CD4-positive, alpha-beta T cell (primary cell): ENCODE results near the gene DNASE1L3. TPM values are rescaled to one million over a fixed set of nuclear protein-coding genes. Genes with fewer than 3 reads are reported as not detected.

Experiments
- ATAC-seq: fragments of 200-7000 bp; cut with Tn5 transposase; one replicate; pipeline ENCODE4 v1.10.0; 2022; ENCODE audit warnings: mild to moderate bottlenecking; ENCODE audit not compliant: poor library complexity
- CTCF ChIA-PET: fragments of 350-600 bp; sonication (Branson Sonifier 250); formaldehyde crosslinking; loops from one replicate; lab custom pipeline; 2021; ENCODE audit warnings: antibody characterized with exemption, inconsistent platforms; lab: Charles Lee
- POLR2A ChIA-PET: fragments of 350-600 bp; sonication (Branson Sonifier 250); formaldehyde crosslinking; loops from one replicate; lab custom pipeline; 2021; ENCODE audit warnings: antibody characterized with exemption, inconsistent platforms; lab: Charles Lee
- DNase-seq, 14 experiments: peaks; one replicate each; pipeline ENCODE4 v3.0.0-alpha.2; 2013 to 2020; ENCODE audit warnings: mixed read lengths in 2 of 14
- H3K27ac ChIP-seq, 2 donors: one replicate each; pipeline versions ENCODE4 v1.5.1 to v1.7.0; 2013; ENCODE audit warnings: low read length in 2 of 2, low read depth in 1 of 2, mild to moderate bottlenecking in 1 of 2
- H3K27me3 ChIP-seq, 2 experiments: 1 replicate in 1 of 2; 2 replicates in 1 of 2; pipeline versions ENCODE4 v1.6.1 to v1.7.0; 2013; ENCODE audit warnings: low read length in 2 of 2, control low read depth in 1 of 2, mild to moderate bottlenecking in 1 of 2, moderate library complexity in 1 of 2; ENCODE audit not compliant: insufficient read depth in 2 of 2, control insufficient read depth in 1 of 2
- H3K36me3 ChIP-seq: one replicate; pipeline ENCODE4 v1.6.1; 2013; ENCODE audit warnings: low read length, control low read depth; ENCODE audit not compliant: insufficient read depth
- H3K4me1 ChIP-seq: one replicate; pipeline ENCODE4 v1.6.1; 2013; ENCODE audit warnings: low read length, control low read depth; ENCODE audit not compliant: insufficient read depth
- H3K4me3 ChIP-seq: one replicate; pipeline ENCODE4 v1.5.1; 2013; ENCODE audit warnings: mild to moderate bottlenecking, low read length, moderate library complexity
- H3K9me3 ChIP-seq, 2 experiments: 1 replicate in 1 of 2; 2 replicates in 1 of 2; pipeline versions ENCODE4 v1.6.1 to v1.7.0; 2013; ENCODE audit warnings: low read length in 2 of 2, mild to moderate bottlenecking in 2 of 2, control low read depth in 1 of 2, moderate library complexity in 1 of 2; ENCODE audit not compliant: control insufficient read depth in 1 of 2, insufficient read depth in 1 of 2
- H3K27ac Mint-ChIP-seq: one replicate; pipeline ENCODE4 v1.8.0; 2020; ENCODE audit warnings: mixed read lengths
- H3K27me3 Mint-ChIP-seq: one replicate; pipeline ENCODE4 v1.8.0; 2021; ENCODE audit warnings: mixed read lengths
- H3K36me3 Mint-ChIP-seq: one replicate; pipeline ENCODE4 v1.8.0; 2021; ENCODE audit warnings: low read depth, mixed read lengths
- H3K4me1 Mint-ChIP-seq: one replicate; pipeline ENCODE4 v1.8.0; 2021; ENCODE audit warnings: low read depth, mixed read lengths
- H3K4me3 Mint-ChIP-seq: one replicate; pipeline ENCODE4 v1.8.0; 2020; ENCODE audit warnings: mild to moderate bottlenecking, mixed read lengths
- H3K9me3 Mint-ChIP-seq: one replicate; pipeline ENCODE4 v1.8.0; 2020; ENCODE audit warnings: mixed read lengths
- intact Hi-C, 2 experiments: fragments of 100-400 bp; cut with DNase I in 1 of 2; cut with micrococcal nuclease in 1 of 2; formaldehyde crosslinking; loops; one replicate each; pipeline versions ENCODE4 v1.15.1 to v1.9.0; 2023 to 2025; cut with DNase I, micrococcal nuclease
- total RNA-seq, 174 experiments: library from RNA in 2 of 174; stranded (reverse) in 2 of 174; gene quantifications; one replicate each; pipeline ENCODE4 v1.2.3 and lab custom pipeline; 2021 to 2026
- TF ChIP-seq, protein P1 (sequence below): fragments of 200-600 bp; IDR thresholded peaks from one replicate; pipeline ENCODE4 v1.8.0; 2022; ENCODE audit warnings: antibody characterized with exemption, mild to moderate bottlenecking

The DNASE1L3 gene
- total RNA-seq, 2 experiments from 2014 or later = 0.53 to 0.80 TPM

GRCh38 chr3:58153371-58153770 is 57.4 kb downstream of the DNASE1L3 start:
- no peak for ATAC-seq
- Mint-ChIP-seq H3K9me3 (no peaks in the 10 kb centered on the region), H3K4me3 (no peak overlapping the region), H3K27ac (no peak overlapping the region), H3K4me1 (no peaks in the 10 kb centered on the region), H3K27me3 (no peaks in the 10 kb centered on the region), H3K36me3 (peaks cover 94% of the 10 kb centered on the region)
- H3K4me1 ChIP-seq = no peaks in the 10 kb centered on the region
- TF ChIP-seq, protein P1, sequence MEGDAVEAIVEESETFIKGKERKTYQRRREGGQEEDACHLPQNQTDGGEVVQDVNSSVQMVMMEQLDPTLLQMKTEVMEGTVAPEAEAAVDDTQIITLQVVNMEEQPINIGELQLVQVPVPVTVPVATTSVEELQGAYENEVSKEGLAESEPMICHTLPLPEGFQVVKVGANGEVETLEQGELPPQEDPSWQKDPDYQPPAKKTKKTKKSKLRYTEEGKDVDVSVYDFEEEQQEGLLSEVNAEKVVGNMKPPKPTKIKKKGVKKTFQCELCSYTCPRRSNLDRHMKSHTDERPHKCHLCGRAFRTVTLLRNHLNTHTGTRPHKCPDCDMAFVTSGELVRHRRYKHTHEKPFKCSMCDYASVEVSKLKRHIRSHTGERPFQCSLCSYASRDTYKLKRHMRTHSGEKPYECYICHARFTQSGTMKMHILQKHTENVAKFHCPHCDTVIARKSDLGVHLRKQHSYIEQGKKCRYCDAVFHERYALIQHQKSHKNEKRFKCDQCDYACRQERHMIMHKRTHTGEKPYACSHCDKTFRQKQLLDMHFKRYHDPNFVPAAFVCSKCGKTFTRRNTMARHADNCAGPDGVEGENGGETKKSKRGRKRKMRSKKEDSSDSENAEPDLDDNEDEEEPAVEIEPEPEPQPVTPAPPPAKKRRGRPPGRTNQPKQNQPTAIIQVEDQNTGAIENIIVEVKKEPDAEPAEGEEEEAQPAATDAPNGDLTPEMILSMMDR = no peak
- no peak overlapping the region for H3K27ac ChIP-seq
- CTCF ChIA-PET = no interaction called here
- intact Hi-C loops = no loop called here
- DNase-seq = no peak
- no peak overlapping the region for H3K4me3 ChIP-seq
- H3K9me3 ChIP-seq = no peaks in the 10 kb centered on the region
- H3K36me3 ChIP-seq = peaks cover 58% of the 10 kb centered on the region
- POLR2A ChIA-PET = no interaction called here
- no peaks in the 10 kb centered on the region for H3K27me3 ChIP-seq

- H3K27ac ChIP-seq = no peak overlapping the region
- no peaks in the 10 kb centered on the region for H3K9me3 ChIP-seq
- intact Hi-C loops = no loop called here
- Mint-ChIP-seq H3K9me3 (no peaks in the 10 kb centered on the region), H3K27me3 (no peaks in the 10 kb centered on the region), H3K27ac (no peak overlapping the region), H3K36me3 (peaks cover 92% of the 10 kb centered on the region), H3K4me1 (no peaks in the 10 kb centered on the region), H3K4me3 (no peak overlapping the region)
- ChIA-PET CTCF (no interaction called here), POLR2A (no interaction called here)
- peaks cover 59% of the 10 kb centered on the region for H3K36me3 ChIP-seq
- TF ChIP-seq, protein P1 = no peak
- ATAC-seq (no peak), DNase-seq (no peak)
- no peaks in the 10 kb centered on the region for H3K27me3 ChIP-seq
- no peak overlapping the region for H3K4me3 ChIP-seq
- H3K4me1 ChIP-seq = no peaks in the 10 kb centered on the region
These were observed 58.4 kb downstream of the DNASE1L3 start for GRCh38 chr3:58152225-58153015.

DNA sequence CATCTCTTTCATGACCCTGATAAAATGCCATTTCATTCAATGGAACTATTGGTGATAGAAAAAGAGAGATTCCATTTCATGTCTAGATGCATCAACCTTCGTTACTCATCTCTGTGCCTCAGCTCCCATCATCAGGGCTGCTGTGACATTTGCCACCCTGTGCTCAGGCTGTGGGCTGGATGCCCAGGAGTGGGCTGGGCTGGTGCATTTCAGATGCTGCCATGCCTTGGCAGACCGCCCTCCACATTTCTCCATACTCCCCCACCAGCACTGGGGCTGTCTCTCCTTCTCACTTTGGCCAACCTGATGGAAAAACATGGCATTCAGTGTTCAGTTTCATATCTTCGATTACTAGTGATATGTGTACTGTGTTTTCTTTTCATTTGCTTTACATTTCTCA is 59.1 kb downstream of the DNASE1L3 start:
- no peaks in the 10 kb centered on the region for H3K27me3 Mint-ChIP-seq
- peaks cover 91% of the 10 kb centered on the region for H3K36me3 Mint-ChIP-seq
- ChIA-PET POLR2A (no interaction called here), CTCF (no interaction called here)
- no peak overlapping the region for H3K4me3 Mint-ChIP-seq
- H3K27me3 ChIP-seq = no peaks in the 10 kb centered on the region
- no peaks in the 10 kb centered on the region for H3K9me3 ChIP-seq
- H3K4me1 Mint-ChIP-seq = no peaks in the 10 kb centered on the region
- ATAC-seq (no peak), DNase-seq (no peak)
- intact Hi-C loops = no loop called here
- no peak overlapping the region for H3K4me3 ChIP-seq
- H3K9me3 Mint-ChIP-seq = no peaks in the 10 kb centered on the region
- no peaks in the 10 kb centered on the region for H3K4me1 ChIP-seq
- H3K27ac ChIP-seq = no peak overlapping the region
- H3K36me3 ChIP-seq = peaks cover 66% of the 10 kb centered on the region
- H3K27ac Mint-ChIP-seq = no peak overlapping the region
- TF ChIP-seq, protein P1 = no peak
